AG09309 (cell line): ENCODE data around the gene PTMA.
A peak's percentile ranks its signal among the peaks of the same experiment; 100 is the strongest.

Source experiments
- DNase-seq: peaks from one replicate; pipeline ENCODE4 v3.0.0-alpha.2; 2010; ENCODE audit warnings: low read depth
- H3K4me3 ChIP-seq: 2 replicates; pipeline ENCODE4 v1.5.1; 2011; ENCODE audit warnings: mild to moderate bottlenecking, low read depth, low read length, moderate library complexity; ENCODE audit not compliant: control insufficient read depth
- CTCF ChIP-seq: IDR thresholded peaks from 2 replicates; pipeline ENCODE4 v1.5.1; 2011; ENCODE audit warnings: mild to moderate bottlenecking, low read depth, low read length, inconsistent platforms; ENCODE audit not compliant: insufficient read depth, control insufficient read depth; ENCODE audit errors: missing control alignments

The PTMA gene

DNA sequence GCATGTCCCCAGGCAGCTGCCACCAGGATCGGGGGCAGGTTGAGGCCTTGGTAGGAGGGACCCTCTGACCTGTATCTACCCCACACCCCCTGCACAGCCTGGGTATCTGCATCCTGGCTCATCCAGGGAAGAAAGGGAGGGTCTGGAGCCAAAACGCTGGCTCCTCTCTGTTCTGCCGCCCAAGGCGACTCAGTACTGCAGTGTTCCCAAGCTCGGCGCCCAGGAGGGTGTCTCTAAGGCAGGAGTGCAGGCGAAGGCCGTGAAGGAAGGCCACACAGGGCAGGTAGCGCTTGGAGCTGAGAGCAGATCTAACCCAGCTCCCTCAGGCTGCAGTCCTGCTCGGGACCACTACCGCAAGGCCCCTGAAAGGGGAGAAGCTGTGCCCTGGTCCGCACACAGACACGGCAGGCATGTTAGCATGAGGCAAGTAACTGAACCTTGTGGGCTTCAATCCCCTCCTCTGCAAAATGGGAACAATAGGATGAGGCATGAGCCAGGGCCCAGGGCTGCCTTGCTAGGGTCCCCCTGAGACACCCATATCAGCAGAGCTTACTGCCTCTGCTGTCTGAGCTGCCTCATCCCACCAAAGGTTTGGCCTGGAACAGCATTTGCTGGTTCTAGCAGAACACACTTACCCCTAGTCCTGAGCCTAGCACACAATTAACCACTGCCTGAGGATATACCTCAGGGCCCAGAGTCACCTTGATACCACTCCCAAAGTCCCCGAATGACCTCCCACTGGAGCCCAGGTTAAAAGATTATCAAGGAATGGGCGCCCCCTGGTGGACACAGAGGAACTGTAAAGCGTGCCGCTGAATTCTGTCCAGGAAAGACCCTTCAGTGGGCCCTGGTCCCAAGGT, 6.5 kb downstream of the PTMA start:
- TF ChIP-seq CTCF: peak; percentile 73
- no peak overlapping the region for H3K4me3 ChIP-seq
- no peak for DNase-seq

GRCh38 chr2:231715499-231715837, 7.1 kb downstream of the PTMA start:
- no peak overlapping the region for H3K4me3 ChIP-seq
- no peak for TF ChIP-seq CTCF
- DNase-seq: no peak

DNA sequence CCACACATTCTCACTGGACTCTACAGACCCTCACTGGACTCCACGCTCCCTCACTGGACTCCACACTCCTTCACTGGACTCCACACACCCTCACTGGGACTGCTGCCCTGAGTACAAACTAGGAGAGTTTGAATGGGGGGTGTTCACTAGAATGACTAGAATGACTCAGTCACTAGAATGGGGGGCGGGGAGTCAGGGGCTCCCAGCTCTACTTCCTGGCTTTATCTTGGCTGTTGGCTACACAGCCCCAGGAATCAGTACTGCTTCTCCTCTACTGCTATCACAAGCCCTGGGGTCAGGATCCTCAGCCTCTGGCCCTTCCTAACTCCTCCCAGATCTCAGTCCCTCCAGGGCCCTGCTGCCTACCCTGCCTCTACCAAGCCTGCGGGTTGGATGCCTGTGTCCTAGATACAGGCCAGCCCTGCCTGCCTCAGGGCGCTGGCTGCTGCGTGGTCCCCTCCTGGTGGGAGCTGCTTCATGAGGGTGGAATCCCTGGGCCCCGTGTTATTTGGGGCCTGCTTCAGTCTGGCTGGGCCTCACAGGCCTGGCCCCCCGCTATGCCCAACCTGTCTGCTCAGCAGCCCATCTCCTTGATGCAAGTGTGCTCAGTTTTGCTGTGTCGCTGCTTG, 7.8 kb downstream of the PTMA start:
- H3K4me3 ChIP-seq: no peak overlapping the region
- no peak for TF ChIP-seq CTCF
- DNase-seq: no peak

- TF ChIP-seq CTCF: no peak
- DNase-seq: no peak
- H3K4me3 ChIP-seq: no peak overlapping the region
Measured at GRCh38 chr2:231716666-231717280, 8.4 kb downstream of the PTMA start.

DNA sequence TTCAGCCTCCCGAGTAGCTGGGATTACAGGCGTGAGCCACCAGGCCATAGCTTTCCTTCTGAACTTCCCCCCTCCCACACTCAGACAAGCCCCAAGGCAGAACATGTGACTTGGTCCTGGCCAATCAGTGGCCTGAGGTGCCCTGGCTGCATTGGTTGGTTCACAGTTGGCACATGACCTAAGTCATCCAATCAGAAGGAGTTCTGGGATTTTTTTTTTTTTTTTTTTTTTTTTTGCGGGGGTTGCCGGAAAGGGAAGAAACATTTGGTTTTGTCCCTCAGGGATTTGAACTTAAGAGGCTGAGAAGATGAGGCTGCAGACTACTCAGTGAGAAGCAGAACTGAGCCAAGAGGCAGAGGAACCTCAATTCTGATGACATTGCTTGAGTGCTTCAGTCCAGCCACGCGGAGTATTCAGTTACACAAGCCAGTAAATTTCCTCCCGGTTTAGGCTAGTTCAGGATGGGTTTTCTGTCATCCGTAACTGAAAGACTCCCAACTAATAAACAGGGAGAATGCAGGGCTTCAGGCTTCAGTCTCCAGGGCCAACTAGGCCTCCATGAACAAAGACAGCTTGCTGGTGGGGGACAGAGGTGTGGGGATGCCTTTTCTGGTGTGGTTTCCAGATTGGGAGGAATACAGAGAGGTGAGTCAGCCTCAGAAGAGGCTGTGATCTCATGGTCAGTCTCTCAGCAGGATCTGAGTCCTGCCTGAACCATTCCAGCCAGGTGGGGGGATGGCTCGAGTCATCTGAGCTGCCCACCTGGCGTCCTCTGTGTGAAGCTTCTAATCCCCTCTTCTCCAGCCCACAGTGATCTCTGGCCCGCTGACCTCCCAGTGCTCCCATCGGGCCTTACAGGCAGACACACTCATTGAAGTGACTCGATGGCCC, 9.2 kb downstream of the PTMA start:
- DNase-seq: no peak
- no peak for TF ChIP-seq CTCF
- H3K4me3 ChIP-seq: no peak overlapping the region

GRCh38 chr2:231718799-231719198, 10.5 kb downstream of the PTMA start:
- no peak for TF ChIP-seq CTCF
- no peak overlapping the region for H3K4me3 ChIP-seq
- no peak for DNase-seq
